ENCODE results near the gene ODAPH. TPM values are rescaled to one million over a fixed set of nuclear protein-coding genes. Genes with fewer than 3 reads are reported as not detected.
"Not testable (repeated sequence)": the region's sequence is repeated elsewhere in the genome, so short reads cannot be mapped to it uniquely, and the experiment has no call there.

Gene ODAPH
- total RNA-seq, 1 donor from 2014 or later = not detected

- no peak for DNase-seq (ENCODE audit: low read depth, low spot score)
- Mint-ChIP-seq H3K4me3 (no peak overlapping the region), H3K9me3 (no peaks in the 10 kb centered on the region), H3K27me3 (ENCODE audit: low read depth) (no peaks in the 10 kb centered on the region), H3K27ac (ENCODE audit: unreplicated experiment) (peak overlapping the region; percentile 51), H3K36me3 (ENCODE audit: low read depth) (peaks cover 23% of the 10 kb centered on the region), H3K4me1 (no peaks in the 10 kb centered on the region)
- TF ChIP-seq CTCF (conservative IDR thresholded peaks at IDR 0.05) = no peak
Observed at GRCh38 chr4:75542824-75543223, 13.0 kb upstream of the ODAPH start.

GRCh38 chr4:75544220-75544619 is 11.6 kb upstream of the ODAPH start:
- H3K4me1 Mint-ChIP-seq; DNase-seq (ENCODE audit: low read depth, low spot score); H3K4me3 Mint-ChIP-seq; H3K27me3 Mint-ChIP-seq (ENCODE audit: low read depth); H3K9me3 Mint-ChIP-seq; H3K27ac Mint-ChIP-seq (ENCODE audit: unreplicated experiment): not testable (repeated sequence)
- H3K36me3 Mint-ChIP-seq (ENCODE audit: low read depth) = peaks cover 15% of the 10 kb centered on the region

- no peaks in the 10 kb centered on the region for H3K27me3 Mint-ChIP-seq (ENCODE audit: low read depth)
- no peaks in the 10 kb centered on the region for H3K4me1 Mint-ChIP-seq
- TF ChIP-seq CTCF (conservative IDR thresholded peaks at IDR 0.05) = no peak
- no peak overlapping the region for H3K4me3 Mint-ChIP-seq
- peaks cover 9% of the 10 kb centered on the region for H3K36me3 Mint-ChIP-seq (ENCODE audit: low read depth)
- DNase-seq (ENCODE audit: low read depth, low spot score) = no peak
- H3K27ac Mint-ChIP-seq (ENCODE audit: unreplicated experiment) = no peak overlapping the region
- no peaks in the 10 kb centered on the region for H3K9me3 Mint-ChIP-seq
Observed at GRCh38 chr4:75544870-75545269, 11.0 kb upstream of the ODAPH start.

GRCh38 chr4:75545526-75545925 is 10.3 kb upstream of the ODAPH start:
- H3K4me1 Mint-ChIP-seq = no peaks in the 10 kb centered on the region
- H3K4me3 Mint-ChIP-seq = no peak overlapping the region
- no peaks in the 10 kb centered on the region for H3K9me3 Mint-ChIP-seq
- peaks cover 6% of the 10 kb centered on the region for H3K36me3 Mint-ChIP-seq (ENCODE audit: low read depth)
- no peak for DNase-seq (ENCODE audit: low read depth, low spot score)
- H3K27ac Mint-ChIP-seq (ENCODE audit: unreplicated experiment) = no peak overlapping the region
- TF ChIP-seq CTCF (conservative IDR thresholded peaks at IDR 0.05) = no peak
- H3K27me3 Mint-ChIP-seq (ENCODE audit: low read depth) = no peaks in the 10 kb centered on the region

GRCh38 chr4:75547647-75548387 is 8.0 kb upstream of the ODAPH start:
- Mint-ChIP-seq H3K27ac (ENCODE audit: unreplicated experiment) (no peak overlapping the region), H3K27me3 (ENCODE audit: low read depth) (no peaks in the 10 kb centered on the region), H3K4me1 (no peaks in the 10 kb centered on the region)

More at GRCh38 chr4:75547647-75548387, 8.0 kb upstream of the ODAPH start:
- DNase-seq (ENCODE audit: low read depth, low spot score) = no peak
- no peaks in the 10 kb centered on the region for H3K36me3 Mint-ChIP-seq (ENCODE audit: low read depth)
- no peak overlapping the region for H3K4me3 Mint-ChIP-seq
- no peak for TF ChIP-seq CTCF (conservative IDR thresholded peaks at IDR 0.05)
- no peaks in the 10 kb centered on the region for H3K9me3 Mint-ChIP-seq
